GM12878 (cell line): ENCODE measurements around the gene COX7C.
"Not testable (repeated sequence)": the region's sequence is repeated elsewhere in the genome, so short reads cannot be mapped to it uniquely, and the experiment has no call there.

Experiments
- BRCA1 ChIP-seq: IDR thresholded peaks from 2 replicates; pipeline ENCODE4 v1.6.1; 2011; ENCODE audit warnings: low read depth, low read length, improper control_type of control experiment
- CTCF ChIP-seq, 3 experiments: IDR thresholded peaks in 2 of 3; conservative IDR thresholded peaks in 1 of 3; 2 replicates each; pipeline ENCODE4 v1.5.1; 2011; ENCODE audit warnings: low read depth in 3 of 3, low read length in 3 of 3, mild to moderate bottlenecking in 3 of 3, control low read depth in 2 of 3, moderate library complexity in 2 of 3, inconsistent platforms in 1 of 3, mixed read lengths in 1 of 3; ENCODE audit not compliant: control insufficient read depth in 2 of 3, insufficient read depth in 1 of 3; ENCODE audit errors: extremely low read depth in 1 of 3
- POLR2A ChIP-seq: IDR thresholded peaks from 2 replicates; pipeline ENCODE4 v1.6.1; 2011; ENCODE audit warnings: low read depth, mild to moderate bottlenecking, low read length
- RAD51 ChIP-seq: fragments of 450-650 bp; IDR thresholded peaks from 2 replicates; pipeline ENCODE4 v1.6.1; 2016; ENCODE audit warnings: moderate library complexity, mild to moderate bottlenecking, inconsistent platforms
- RB1 ChIP-seq: fragments of 450-650 bp; formaldehyde crosslinking; IDR thresholded peaks from 2 replicates; pipeline ENCODE4 v1.6.1; 2017; ENCODE audit warnings: mild to moderate bottlenecking, borderline replicate concordance
- TAF1 ChIP-seq: IDR thresholded peaks from 2 replicates; pipeline ENCODE4 v1.6.1; 2011; ENCODE audit warnings: mild to moderate bottlenecking, low read depth, low read length, borderline replicate concordance
- ZSCAN29 ChIP-seq: fragments of 450-650 bp; IDR thresholded peaks from 2 replicates; pipeline ENCODE4 v1.6.1; 2017; ENCODE audit warnings: mild to moderate bottlenecking, moderate library complexity
- ZZZ3 ChIP-seq: IDR thresholded peaks from 2 replicates; pipeline ENCODE4 v1.6.1; 2011; ENCODE audit warnings: low read depth; ENCODE audit not compliant: control insufficient read depth, insufficient read length
- TF ChIP-seq, protein P1 (sequence below): IDR thresholded peaks from 2 replicates; pipeline ENCODE4 v1.6.1; 2012; ENCODE audit warnings: improper control_type of control experiment, low read depth, low read length; ENCODE audit not compliant: insufficient replicate concordance

DNA sequence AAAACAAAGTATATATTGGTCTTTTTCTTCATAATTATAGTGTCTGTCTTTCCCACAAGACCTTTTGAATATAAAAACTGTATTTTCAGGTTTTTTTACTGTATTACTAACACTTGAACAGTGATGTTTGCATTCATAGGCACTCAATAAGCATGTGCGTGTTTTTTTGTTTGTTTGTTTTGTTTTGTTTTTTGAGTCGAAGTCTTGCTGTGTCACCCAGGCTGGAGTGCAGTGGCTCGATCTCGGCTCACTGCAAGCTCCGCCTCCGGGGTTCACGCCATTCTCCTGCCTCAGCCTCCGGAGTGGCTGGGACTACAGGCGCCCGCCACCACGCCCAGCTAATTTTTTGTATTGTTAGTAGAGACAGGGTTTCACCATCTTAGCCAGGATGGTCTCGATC, 46.6 kb upstream of the COX7C start:
- not testable (repeated sequence) for TF ChIP-seq RAD51; POLR2A; TAF1; CTCF (IDR thresholded peaks at IDR 0.05 in 2 of 3, conservative IDR thresholded peaks at IDR 0.05 in 1 of 3; ENCODE audit: control insufficient read depth in 2 of 3, extremely low read depth in 1 of 3, insufficient read depth in 1 of 3, low read depth in 3 of 3, low read length in 3 of 3); ZSCAN29; BRCA1; ZZZ3; RB1
- TF ChIP-seq, protein P1, sequence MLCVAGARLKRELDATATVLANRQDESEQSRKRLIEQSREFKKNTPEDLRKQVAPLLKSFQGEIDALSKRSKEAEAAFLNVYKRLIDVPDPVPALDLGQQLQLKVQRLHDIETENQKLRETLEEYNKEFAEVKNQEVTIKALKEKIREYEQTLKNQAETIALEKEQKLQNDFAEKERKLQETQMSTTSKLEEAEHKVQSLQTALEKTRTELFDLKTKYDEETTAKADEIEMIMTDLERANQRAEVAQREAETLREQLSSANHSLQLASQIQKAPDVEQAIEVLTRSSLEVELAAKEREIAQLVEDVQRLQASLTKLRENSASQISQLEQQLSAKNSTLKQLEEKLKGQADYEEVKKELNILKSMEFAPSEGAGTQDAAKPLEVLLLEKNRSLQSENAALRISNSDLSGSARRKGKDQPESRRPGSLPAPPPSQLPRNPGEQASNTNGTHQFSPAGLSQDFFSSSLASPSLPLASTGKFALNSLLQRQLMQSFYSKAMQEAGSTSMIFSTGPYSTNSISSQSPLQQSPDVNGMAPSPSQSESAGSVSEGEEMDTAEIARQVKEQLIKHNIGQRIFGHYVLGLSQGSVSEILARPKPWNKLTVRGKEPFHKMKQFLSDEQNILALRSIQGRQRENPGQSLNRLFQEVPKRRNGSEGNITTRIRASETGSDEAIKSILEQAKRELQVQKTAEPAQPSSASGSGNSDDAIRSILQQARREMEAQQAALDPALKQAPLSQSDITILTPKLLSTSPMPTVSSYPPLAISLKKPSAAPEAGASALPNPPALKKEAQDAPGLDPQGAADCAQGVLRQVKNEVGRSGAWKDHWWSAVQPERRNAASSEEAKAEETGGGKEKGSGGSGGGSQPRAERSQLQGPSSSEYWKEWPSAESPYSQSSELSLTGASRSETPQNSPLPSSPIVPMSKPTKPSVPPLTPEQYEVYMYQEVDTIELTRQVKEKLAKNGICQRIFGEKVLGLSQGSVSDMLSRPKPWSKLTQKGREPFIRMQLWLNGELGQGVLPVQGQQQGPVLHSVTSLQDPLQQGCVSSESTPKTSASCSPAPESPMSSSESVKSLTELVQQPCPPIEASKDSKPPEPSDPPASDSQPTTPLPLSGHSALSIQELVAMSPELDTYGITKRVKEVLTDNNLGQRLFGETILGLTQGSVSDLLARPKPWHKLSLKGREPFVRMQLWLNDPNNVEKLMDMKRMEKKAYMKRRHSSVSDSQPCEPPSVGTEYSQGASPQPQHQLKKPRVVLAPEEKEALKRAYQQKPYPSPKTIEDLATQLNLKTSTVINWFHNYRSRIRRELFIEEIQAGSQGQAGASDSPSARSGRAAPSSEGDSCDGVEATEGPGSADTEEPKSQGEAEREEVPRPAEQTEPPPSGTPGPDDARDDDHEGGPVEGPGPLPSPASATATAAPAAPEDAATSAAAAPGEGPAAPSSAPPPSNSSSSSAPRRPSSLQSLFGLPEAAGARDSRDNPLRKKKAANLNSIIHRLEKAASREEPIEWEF = not testable (repeated sequence)
